GM10847 (cell line): ENCODE data around the gene ACLY.

Experiments used
- POLR2A ChIP-seq: IDR thresholded peaks from 2 replicates; pipeline ENCODE4 v1.6.1; 2011; ENCODE audit not compliant: insufficient read length; ENCODE audit errors: extremely low read depth

ACLY gene

GRCh38 chr17:41920580-41920955, 1.8 kb upstream of the ACLY start:
- no peak for TF ChIP-seq POLR2A

- no peak for TF ChIP-seq POLR2A
These were observed 1.3 kb upstream of the ACLY start for GRCh38 chr17:41919840-41920579.

DNA sequence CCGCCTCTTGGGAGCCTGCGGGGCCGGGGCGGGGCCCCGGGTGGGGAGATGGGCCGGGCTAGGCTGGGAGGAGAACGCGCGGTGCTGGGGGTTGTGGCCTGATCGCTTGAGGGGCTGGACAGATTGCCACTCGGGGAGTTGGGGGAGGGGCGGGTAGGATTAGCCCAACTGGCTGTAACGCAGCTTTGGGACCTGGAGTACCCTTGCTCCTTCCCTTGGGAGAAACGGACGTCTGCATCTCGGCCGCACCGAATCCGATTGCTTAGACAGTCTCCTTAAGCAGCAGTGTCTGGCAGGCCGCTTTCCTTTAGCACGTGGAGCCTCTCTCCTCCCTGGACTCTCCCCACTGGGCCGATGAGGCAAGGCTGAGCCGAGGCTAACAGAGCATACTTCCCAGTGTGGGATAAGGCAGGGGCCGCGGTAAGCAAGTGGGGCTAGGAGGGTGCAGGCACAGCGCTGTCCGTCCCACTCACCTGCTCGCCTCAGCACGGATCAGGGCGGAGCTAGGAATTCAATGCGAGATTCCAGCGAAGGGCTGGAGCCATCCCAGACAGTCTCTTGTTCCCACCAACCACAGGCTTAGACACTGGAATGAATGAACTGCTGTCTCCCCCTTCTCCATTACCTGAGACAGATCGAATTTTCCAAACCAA, 540 bp upstream of the ACLY start:
- no peak for TF ChIP-seq POLR2A

GRCh38 chr17:41917679-41918313, 955 bp downstream of the ACLY start:
- TF ChIP-seq POLR2A, result no peak

- no peak for TF ChIP-seq POLR2A
These were observed 1.6 kb downstream of the ACLY start for GRCh38 chr17:41917192-41917591.

DNA sequence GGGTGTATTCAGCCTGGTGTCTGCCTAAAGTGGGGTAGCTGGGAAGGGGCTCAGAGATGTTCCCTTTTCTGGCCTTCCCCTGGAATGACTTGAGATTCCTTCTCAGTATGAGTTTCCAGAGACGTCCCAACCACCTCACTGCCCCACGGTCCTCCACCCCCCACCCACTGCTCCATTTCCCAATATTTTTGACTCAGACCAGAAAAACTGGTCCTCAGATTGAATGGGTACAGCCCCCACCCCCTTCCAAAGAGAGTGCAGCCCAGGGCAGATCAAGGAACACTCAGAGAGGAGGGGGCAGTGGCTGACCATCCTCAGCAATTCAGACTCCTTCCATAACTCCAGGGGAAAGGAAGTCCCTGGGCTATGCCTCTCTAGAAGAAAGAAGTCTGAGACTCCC, 3.2 kb downstream of the ACLY start:
- no peak for TF ChIP-seq POLR2A

- TF ChIP-seq POLR2A, result no peak
These were observed 3.7 kb downstream of the ACLY start for GRCh38 chr17:41915020-41915419.

DNA sequence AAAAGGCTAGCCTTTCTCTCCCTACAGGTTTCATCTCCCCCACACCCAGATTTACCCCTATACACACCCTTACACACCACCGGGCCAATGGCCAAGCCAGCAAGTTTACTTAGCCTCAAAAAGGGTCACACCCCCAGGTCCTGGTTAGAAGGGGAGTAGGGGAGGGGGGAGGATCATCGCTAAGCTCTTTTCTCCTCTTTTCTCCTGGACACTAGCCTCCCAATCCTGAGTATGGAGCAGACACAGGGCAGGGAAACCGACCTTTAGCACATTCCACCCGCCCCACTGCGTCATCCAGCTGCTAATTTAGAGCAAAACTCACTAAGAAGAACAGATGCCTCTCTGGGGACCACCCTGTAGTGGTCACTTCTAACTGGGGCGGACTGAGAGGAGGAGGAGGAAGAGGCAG, 4.4 kb downstream of the ACLY start:
- TF ChIP-seq POLR2A, result no peak

DNA sequence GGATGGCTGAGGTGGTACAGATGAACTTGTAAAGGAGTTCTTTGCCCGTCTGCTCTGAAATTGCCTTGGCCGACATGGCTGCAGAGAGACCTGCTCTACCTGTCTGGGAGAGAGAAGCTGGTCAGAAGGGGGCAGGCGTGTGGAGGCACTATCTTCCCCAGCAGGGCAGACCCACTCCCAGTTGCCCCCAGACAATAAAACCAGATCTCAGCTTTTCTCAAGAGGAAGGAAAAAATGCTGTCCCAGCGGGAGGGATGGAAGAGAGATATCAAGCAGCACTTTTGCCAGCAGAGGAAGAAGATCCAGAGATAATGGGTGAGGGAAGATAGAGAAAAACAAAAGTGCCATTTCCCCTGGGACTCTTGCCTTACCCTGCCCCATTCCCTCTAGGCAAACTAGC, 5.0 kb downstream of the ACLY start:
- TF ChIP-seq POLR2A, result no peak

- TF ChIP-seq POLR2A, result no peak
These were observed 5.8 kb downstream of the ACLY start for GRCh38 chr17:41912925-41913324.

DNA sequence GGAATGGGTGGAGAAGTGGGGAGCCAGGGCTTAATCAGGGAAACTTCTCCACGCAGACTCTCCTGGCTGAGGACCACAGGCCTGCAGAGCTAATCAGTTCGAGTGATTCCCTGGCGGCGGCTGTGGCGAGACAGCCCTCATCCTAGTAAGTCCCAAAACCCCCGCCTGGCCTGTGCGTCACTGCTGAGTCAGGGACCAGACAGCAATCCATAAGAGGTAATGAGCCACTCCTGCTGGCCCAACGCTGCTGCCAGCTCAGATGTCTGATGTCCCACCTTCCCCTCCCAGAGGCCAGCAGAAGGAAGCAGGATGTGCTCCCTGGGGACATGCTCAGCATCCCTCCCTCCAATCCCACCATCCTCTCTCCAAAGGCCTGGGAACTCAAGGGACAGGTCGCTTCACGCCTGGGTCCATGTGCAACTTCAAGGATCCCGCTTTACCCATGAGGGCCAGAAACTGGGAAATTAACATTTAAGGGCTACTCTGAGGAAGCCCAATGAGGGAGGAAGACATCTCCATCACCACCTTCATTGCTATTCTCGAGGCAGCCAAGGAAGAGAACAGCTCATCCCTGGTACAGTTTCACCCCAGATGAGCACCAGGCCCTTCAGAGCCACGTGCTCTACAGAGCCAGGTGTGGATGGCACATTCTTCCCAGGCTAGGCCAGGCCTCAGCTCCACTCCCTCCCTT, 7.9 kb downstream of the ACLY start:
- no peak for TF ChIP-seq POLR2A

DNA sequence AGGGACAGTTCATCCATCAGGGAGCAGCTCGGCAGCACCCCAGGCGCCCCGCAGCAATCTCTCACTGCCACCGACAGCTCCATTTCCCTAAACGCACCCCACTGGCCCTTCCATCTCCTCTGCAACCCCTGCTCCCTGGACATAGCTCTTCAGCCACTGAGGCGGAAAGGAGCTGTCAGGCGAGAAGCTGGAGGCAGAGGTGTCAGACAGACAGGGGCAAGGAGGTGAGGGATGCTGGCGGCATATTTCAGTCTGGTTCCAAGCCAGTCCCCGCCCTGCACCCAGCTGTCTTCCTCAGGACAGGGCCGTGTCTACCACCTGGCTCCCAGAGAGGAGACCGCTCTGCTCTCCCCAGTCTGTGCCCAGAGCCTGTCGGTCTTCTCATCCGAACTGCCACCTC, 9.7 kb downstream of the ACLY start:
- no peak for TF ChIP-seq POLR2A

- TF ChIP-seq POLR2A, result no peak
These were observed 10.9 kb downstream of the ACLY start for GRCh38 chr17:41907633-41908539.

DNA sequence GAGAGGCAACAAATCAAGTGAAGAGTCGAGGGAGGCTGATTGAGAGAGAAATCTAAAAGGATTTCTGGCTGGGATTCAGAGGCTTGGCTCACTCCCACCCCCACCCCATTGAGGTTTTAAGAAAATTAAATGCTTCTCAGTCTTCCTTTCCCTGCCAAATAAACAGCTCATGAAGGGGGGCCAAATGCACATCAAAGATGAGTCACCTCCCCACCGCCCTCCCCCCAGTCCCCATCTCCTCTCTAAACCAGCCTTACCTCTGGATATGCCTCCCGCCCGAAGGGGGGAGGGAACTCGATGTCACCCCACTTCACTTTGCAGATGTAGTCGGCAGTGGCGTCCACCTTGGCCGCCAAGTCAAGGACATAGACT, 11.6 kb downstream of the ACLY start:
- no peak for TF ChIP-seq POLR2A
